ENCODE measurements around the gene PHYKPL. TPM values are rescaled to one million over a fixed set of nuclear protein-coding genes. Genes with fewer than 3 reads are reported as not detected.

PHYKPL gene
- total RNA-seq, 1 experiment from 2014 or later, result 48.8 TPM

GRCh38 chr5:178248750-178249149 is 16.1 kb upstream of the PHYKPL start:
- Histone ChIP-seq H4K20me1 (ENCODE audit: control insufficient read depth, insufficient read depth, insufficient read length) (no peaks in the 10 kb centered on the region), H3T11ph (ENCODE audit: low read length) (no peak overlapping the region), H2BK5ac (ENCODE audit: insufficient read length, low read length) (no peak overlapping the region), H2BK15ac (ENCODE audit: low read depth, low read length) (no peak overlapping the region), H3K79me2 (ENCODE audit: insufficient read depth, low read length) (no peaks in the 10 kb centered on the region), H3K23ac (ENCODE audit: insufficient read length, low read depth, low read length) (no peak overlapping the region), H2AFZ (ENCODE audit: low read length) (no peak overlapping the region), H2BK12ac (ENCODE audit: insufficient read length, low read depth, low read length) (no peak overlapping the region), H4K5ac (ENCODE audit: insufficient read length, low read depth, low read length) (no peak overlapping the region), H3K9ac (ENCODE audit: extremely low read depth, insufficient read length, low read length) (no peak overlapping the region), H3K14ac (ENCODE audit: insufficient read depth, low read length) (no peak overlapping the region), H3K27me3 (ENCODE audit: insufficient read depth, low read length) (no peaks in the 10 kb centered on the region), H2BK120ac (ENCODE audit: low read depth, low read length, poor library complexity, severe bottlenecking) (no peak overlapping the region), H3K23me2 (ENCODE audit: insufficient read length, low read depth, low read length, poor library complexity, severe bottlenecking) (no peaks in the 10 kb centered on the region), H3K4me2 (ENCODE audit: insufficient read depth, insufficient read length, low read length) (no peak overlapping the region), H3K18ac (ENCODE audit: insufficient read length, low read depth, low read length) (no peak overlapping the region), H3K56ac (ENCODE audit: insufficient read length, low read depth, low read length) (no peak overlapping the region), H3K4ac (ENCODE audit: low read depth, low read length) (no peak overlapping the region), H3K27ac (ENCODE audit: insufficient read length, low read depth, low read length) (no peak overlapping the region), H3K79me1 (ENCODE audit: insufficient read depth, low read depth, low read length, poor library complexity, severe bottlenecking) (no peaks in the 10 kb centered on the region), H2BK20ac (ENCODE audit: low read depth, low read length, poor library complexity, severe bottlenecking) (no peak overlapping the region), H2AK5ac (ENCODE audit: insufficient read length, low read length) (no peak overlapping the region), H4K91ac (ENCODE audit: insufficient read length, low read depth, low read length) (no peak overlapping the region), H4K8ac (replicated peaks; ENCODE audit: insufficient read length, low read depth, low read length) (no peak overlapping the region), H3K9me3 (ENCODE audit: control insufficient read depth, low read depth, low read length) (no peaks in the 10 kb centered on the region), H3K4me1 (ENCODE audit: insufficient read depth, low read length) (no peaks in the 10 kb centered on the region)
- Mint-ChIP-seq H3K27ac (no peak overlapping the region), H3K27me3 (ENCODE audit: low read depth) (peaks cover 13% of the 10 kb centered on the region), H3K4me1 (peaks cover 3% of the 10 kb centered on the region in 2 experiments), H3K36me3 (ENCODE audit: insufficient read depth in 1 of 3, low read depth in 3 of 3) (no peaks in the 10 kb centered on the region), H3K9me3 (no peaks in the 10 kb centered on the region), H3K4me3 (no peak overlapping the region)
- DNase-seq, result no peak
- no CpG with 5 or more reads among the region's 18 CpGs for WGBS (ENCODE audit: extremely low coverage, insufficient read length, low lambda C conversion rate)
- TF ChIP-seq, protein P1, sequence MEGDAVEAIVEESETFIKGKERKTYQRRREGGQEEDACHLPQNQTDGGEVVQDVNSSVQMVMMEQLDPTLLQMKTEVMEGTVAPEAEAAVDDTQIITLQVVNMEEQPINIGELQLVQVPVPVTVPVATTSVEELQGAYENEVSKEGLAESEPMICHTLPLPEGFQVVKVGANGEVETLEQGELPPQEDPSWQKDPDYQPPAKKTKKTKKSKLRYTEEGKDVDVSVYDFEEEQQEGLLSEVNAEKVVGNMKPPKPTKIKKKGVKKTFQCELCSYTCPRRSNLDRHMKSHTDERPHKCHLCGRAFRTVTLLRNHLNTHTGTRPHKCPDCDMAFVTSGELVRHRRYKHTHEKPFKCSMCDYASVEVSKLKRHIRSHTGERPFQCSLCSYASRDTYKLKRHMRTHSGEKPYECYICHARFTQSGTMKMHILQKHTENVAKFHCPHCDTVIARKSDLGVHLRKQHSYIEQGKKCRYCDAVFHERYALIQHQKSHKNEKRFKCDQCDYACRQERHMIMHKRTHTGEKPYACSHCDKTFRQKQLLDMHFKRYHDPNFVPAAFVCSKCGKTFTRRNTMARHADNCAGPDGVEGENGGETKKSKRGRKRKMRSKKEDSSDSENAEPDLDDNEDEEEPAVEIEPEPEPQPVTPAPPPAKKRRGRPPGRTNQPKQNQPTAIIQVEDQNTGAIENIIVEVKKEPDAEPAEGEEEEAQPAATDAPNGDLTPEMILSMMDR (conservative IDR thresholded peaks at IDR 0.05), result no peak
